ENCODE measurements around the gene CAPN12. TPM values are rescaled to one million over a fixed set of nuclear protein-coding genes. Genes with fewer than 3 reads are reported as not detected.
A peak's percentile ranks its signal among the peaks of the same experiment; 100 is the strongest.

CAPN12 gene
- total RNA-seq, 1 experiment from 2014 or later: 8.8 TPM

GRCh38 chr19:38722947-38723605, 21.2 kb downstream of the CAPN12 start:
- ChIA-PET CTCF (interaction anchor here (0.6 kb wide), 1 partner anchor 19 kb away, joined by 3 read pairs; no protein-coding TSS in a partner anchor), RAD21 (ENCODE audit: low non-redundant PET in 1 of 2, low total read pairs in 2 of 2, uncharacterized antibody in 2 of 2, unreplicated experiment in 2 of 2) (no interaction called here), POLR2A (no interaction called here)
- H3K4me3 ChIP-seq (replicated peaks in 1 of 2; ENCODE audit: low read depth in 1 of 2, low read length in 2 of 2): no peak overlapping the region
- no TSS peak for BruUV-seq (replicated peaks)
- H3K4me1 ChIP-seq (ENCODE audit: control insufficient read depth in 1 of 2, insufficient read depth in 2 of 2, low read length in 2 of 2): no peaks in the 10 kb centered on the region; a peak in 1 of 4 replicates
- peaks cover 13% of the 10 kb centered on the region; the same call in 1 of the 2 replicates for H3K79me2 ChIP-seq (ENCODE audit: insufficient read depth, low read length)
- H3K36me3 ChIP-seq (ENCODE audit: control insufficient read depth in 1 of 2, insufficient read depth in 2 of 2, low read length in 2 of 2): peaks cover 18 to 89% of the 10 kb centered on the region in 2 experiments; a peak in 3 of 4 replicates
- TF ChIP-seq CEBPB (IDR thresholded peaks at IDR 0.05; ENCODE audit: low read depth) (no peak), POLR2AphosphoS5 (IDR thresholded peaks at IDR 0.05; ENCODE audit: low read depth, low read length) (peak; percentile 22; the same call in 1 of the 2 replicates), FOSL1 (IDR thresholded peaks at IDR 0.05; ENCODE audit: low read depth) (no peak)
- H4K20me1 ChIP-seq (ENCODE audit: insufficient read depth): no peaks in the 10 kb centered on the region
- no peaks in the 10 kb centered on the region for H3K27me3 ChIP-seq (ENCODE audit: insufficient read depth, low read length)
- H3K4me2 ChIP-seq (ENCODE audit: low read length): no peak overlapping the region
- no peak overlapping the region for H3K27ac ChIP-seq (ENCODE audit: low read depth, low read length)
- H2AFZ ChIP-seq (ENCODE audit: low read depth, low read length, poor library complexity, severe bottlenecking): no peak overlapping the region
- ATAC-seq (no peak), DNase-seq (ENCODE audit: low read depth, low spot score) (no peak)
- H3K9me3 ChIP-seq (ENCODE audit: control insufficient read depth in 1 of 2, insufficient read depth in 1 of 2, low read depth in 1 of 2, low read length in 2 of 2): no peaks in the 10 kb centered on the region
- no peak overlapping the region for H3K9ac ChIP-seq (ENCODE audit: low read length)
- intact Hi-C loops (cut with micrococcal nuclease): no loop called here
- H3K9me2 ChIP-seq (ENCODE audit: insufficient read depth): no peaks in the 10 kb centered on the region

- ChIA-PET CTCF (no interaction called here), RAD21 (ENCODE audit: low non-redundant PET in 1 of 2, low total read pairs in 2 of 2, uncharacterized antibody in 2 of 2, unreplicated experiment in 2 of 2) (no interaction called here), POLR2A (no interaction called here)
- no TSS peak for BruUV-seq (replicated peaks)
- H3K36me3 ChIP-seq (ENCODE audit: control insufficient read depth in 1 of 2, insufficient read depth in 2 of 2, low read length in 2 of 2): peaks cover 23 to 91% of the 10 kb centered on the region in 2 experiments; a peak in 3 of 4 replicates
- peaks cover 13% of the 10 kb centered on the region; the same call in 1 of the 2 replicates for H3K79me2 ChIP-seq (ENCODE audit: insufficient read depth, low read length)
- no peak overlapping the region for H3K4me2 ChIP-seq (ENCODE audit: low read length)
- H3K27ac ChIP-seq (ENCODE audit: low read depth, low read length): no peak overlapping the region; the same call in 1 of the 2 replicates
- ATAC-seq (no peak), DNase-seq (ENCODE audit: low read depth, low spot score) (no peak)
- intact Hi-C loops (cut with micrococcal nuclease): no loop called here
- H3K4me3 ChIP-seq (replicated peaks in 1 of 2; ENCODE audit: low read depth in 1 of 2, low read length in 2 of 2): no peak overlapping the region
- H3K9me2 ChIP-seq (ENCODE audit: insufficient read depth): no peaks in the 10 kb centered on the region
- H2AFZ ChIP-seq (ENCODE audit: low read depth, low read length, poor library complexity, severe bottlenecking): no peak overlapping the region
- TF ChIP-seq SIN3A (IDR thresholded peaks at IDR 0.05; ENCODE audit: low read depth): no peak
- TF ChIP-seq ZBTB33 (IDR thresholded peaks at IDR 0.05; ENCODE audit: extremely low read depth, insufficient replicate concordance, low read length): no peak
- no peak for TF ChIP-seq RAD21 (IDR thresholded peaks at IDR 0.05; ENCODE audit: low read depth)
- TF ChIP-seq YY1 (IDR thresholded peaks at IDR 0.05; ENCODE audit: extremely low read depth, insufficient replicate concordance, low read depth, low read length): no peak
- no peak for TF ChIP-seq ELF1 (IDR thresholded peaks at IDR 0.05; ENCODE audit: borderline replicate concordance, low read depth)
- no peak for TF ChIP-seq MAX (IDR thresholded peaks at IDR 0.05)
- no peak for TF ChIP-seq SP1 (IDR thresholded peaks at IDR 0.05; ENCODE audit: low read depth)
- TF ChIP-seq EZH2phosphoT487 (IDR thresholded peaks at IDR 0.05; ENCODE audit: borderline replicate concordance): no peak
- TF ChIP-seq ZFX (IDR thresholded peaks at IDR 0.05): no peak
- TF ChIP-seq SRF (IDR thresholded peaks at IDR 0.05; ENCODE audit: low read depth): no peak
- TF ChIP-seq EZH2 (IDR thresholded peaks at IDR 0.05): no peak
- TF ChIP-seq FOSL1 (IDR thresholded peaks at IDR 0.05; ENCODE audit: low read depth): no peak
- no peaks in the 10 kb centered on the region; a peak in 1 of 4 replicates for H3K4me1 ChIP-seq (ENCODE audit: control insufficient read depth in 1 of 2, insufficient read depth in 2 of 2, low read length in 2 of 2)
- H3K9ac ChIP-seq (ENCODE audit: low read length): no peak overlapping the region
- H4K20me1 ChIP-seq (ENCODE audit: insufficient read depth): no peaks in the 10 kb centered on the region
- H3K9me3 ChIP-seq (ENCODE audit: control insufficient read depth in 1 of 2, insufficient read depth in 1 of 2, low read depth in 1 of 2, low read length in 2 of 2): no peaks in the 10 kb centered on the region
- no peaks in the 10 kb centered on the region for H3K27me3 ChIP-seq (ENCODE audit: insufficient read depth, low read length)
Measured at GRCh38 chr19:38721979-38722773, 22.1 kb downstream of the CAPN12 start.
